NCI-H526 (cell line): ENCODE measurements around the gene MMP15.
A peak's percentile ranks its signal among the peaks of the same experiment; 100 is the strongest.

Experiments used
- DNase-seq, 2 experiments: peaks; one replicate each; lab custom pipeline; 2025; lab: John Stamatoyannopoulos, UW

The MMP15 gene

DNA sequence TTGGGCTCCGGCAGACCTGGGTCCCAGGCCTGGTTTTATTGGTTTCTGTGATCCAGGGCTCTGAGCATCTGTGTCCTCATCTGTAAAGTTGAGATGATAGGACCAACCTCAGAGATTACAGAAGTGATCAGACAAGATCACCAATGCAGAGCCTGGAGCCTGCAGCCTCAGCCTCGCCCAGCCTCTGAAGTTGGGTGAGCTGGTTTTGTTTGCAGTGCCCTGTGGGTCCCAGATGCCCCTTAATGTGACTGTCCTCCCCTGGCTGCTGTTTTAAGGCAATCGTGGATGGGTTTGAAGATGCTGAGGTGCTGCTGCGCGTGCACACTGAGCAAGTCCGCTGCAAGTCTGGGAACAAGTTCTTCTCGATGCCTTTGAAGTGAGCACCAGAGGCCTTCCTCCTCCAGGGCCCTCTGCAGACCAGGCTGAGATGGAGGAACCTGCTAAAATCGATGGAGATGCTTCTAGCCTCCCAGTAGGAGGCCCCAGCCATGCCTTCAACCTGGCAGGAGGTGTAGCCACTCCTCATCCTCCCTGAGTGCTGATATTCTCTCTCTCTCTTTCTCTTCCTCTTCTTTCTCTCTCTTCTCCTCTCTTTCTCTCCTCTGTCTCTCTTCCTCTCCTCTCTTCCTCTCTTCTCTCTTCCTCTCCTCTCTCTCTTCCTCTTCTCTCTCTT, 5.6 kb upstream of the MMP15 start:
- DNase-seq, result no peak

DNA sequence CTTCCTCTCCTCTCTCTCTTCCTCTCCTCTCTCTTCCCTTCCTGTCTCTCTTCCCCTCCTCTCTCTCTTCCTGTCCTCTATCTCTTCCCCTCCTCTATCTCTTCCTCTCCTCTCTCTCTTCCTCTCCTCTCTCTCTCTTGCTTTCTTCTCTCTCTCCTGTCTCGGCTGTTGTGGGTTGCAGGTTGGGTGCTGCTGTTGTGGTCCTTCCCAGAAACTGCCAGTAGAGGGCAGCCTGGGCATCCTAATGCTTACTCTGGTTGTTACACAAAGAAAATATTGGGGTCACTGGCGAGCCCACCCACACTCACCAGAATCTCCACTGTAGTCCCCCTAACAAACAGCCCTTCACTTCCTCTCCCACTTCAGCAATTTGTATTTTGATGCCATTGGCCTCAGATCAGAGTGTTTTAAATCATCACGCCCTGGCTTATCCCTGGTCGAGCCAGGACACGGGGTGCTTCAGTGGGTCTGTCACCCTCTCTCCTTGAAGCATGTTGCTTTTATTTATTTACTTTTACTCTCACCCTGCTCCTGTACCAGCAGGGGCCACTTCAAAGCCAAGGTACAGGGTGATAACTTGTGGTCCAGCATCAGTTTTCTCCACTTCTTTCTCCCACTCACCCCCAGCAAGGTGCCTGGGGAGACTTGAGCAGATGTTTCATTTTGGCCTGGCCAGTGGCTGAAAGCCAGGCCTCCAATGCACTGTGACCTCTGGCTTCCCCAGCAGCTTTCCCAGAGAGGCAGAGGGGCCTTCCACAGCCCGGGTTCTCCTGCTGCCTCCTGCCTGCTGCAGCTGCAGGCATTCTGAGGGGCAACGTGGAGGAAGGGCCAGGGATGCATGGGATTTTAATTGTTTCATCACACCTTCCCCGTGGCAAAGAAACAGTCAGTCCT, 4.7 kb upstream of the MMP15 start:
- DNase-seq, result peak in 1 of 2 experiments; percentile 30

GRCh38 chr16:58021661-58022551, 3.6 kb upstream of the MMP15 start:
- DNase-seq, result no peak

DNA sequence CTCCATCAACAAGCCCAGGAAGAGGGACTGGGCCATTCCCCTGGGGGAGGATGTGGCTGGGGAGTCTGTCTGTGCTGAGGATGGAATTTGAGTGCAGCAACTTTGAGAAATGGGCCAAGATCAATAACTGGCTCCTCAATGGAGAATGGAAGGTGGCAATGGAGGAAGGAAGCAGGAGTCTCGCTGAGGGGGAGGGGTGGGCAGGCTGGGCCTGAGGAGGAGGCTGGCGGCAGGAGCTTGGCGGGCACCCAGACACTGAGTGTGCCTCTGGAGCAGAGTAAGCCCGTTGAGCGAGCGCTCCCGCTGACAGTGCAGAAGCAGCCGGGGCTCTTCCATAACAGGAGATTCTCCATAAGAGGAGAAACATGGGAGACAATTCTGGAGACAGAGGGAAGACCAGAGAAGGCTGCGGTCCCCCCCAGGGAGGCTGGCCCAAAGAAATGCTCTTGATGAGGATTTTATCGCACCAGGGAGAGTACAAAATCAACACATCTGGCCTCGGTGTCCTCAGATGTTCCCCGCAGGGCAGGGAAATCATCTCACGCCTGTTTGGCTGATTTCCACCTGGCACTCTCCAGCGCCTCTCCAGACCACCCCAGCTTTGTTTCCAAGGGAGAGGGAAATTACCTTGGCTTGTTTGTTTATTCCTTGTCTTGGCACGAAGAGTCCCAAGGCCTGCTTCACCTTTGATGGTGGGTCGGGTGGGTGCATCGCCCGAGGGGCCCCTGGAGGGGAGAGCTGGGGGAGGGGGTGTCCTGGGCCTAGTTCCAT, 2.8 kb upstream of the MMP15 start:
- DNase-seq, result peak in 1 of 2 experiments; percentile 20

GRCh38 chr16:58024486-58025350, 836 bp upstream of the MMP15 start:
- DNase-seq, result peak in 1 of 2 experiments; percentile 47

GRCh38 chr16:58026139-58026704, 668 bp downstream of the MMP15 start:
- DNase-seq, result peak in 1 of 2 experiments; percentile 65

- DNase-seq, result peak in 1 of 2 experiments; percentile 38
These were observed 1.2 kb downstream of the MMP15 start for GRCh38 chr16:58026705-58027160.

- peak; percentile 32 to 73 for DNase-seq
These were observed 1.8 kb downstream of the MMP15 start for GRCh38 chr16:58027161-58027915.

DNA sequence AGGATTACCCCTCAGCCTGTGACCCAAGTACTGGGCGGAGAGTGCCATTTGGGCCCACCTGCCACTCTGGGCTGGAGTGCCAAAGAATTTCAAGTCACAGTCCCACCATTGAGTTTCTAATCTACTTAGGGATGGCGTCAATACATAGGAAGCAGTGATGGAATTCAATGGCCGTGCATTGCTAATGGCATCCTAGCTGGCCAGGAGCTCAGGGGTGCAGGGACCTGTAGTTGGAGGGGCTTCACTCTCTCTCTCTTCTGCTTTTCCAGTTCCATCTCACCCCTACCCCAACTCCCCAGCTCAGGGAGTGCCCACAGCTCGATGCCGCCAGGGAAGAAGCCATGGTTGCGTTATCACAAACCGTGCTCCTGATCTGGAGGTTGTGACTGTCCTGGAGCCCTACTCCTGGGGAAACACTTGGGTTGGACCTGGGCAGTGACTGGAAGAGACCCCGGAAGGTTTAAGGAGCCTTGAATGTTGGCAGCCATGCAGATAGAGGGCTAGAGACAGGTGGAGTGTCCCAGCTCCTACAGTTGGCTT, 2.4 kb downstream of the MMP15 start:
- DNase-seq, result no peak

GRCh38 chr16:58028541-58029070, 3.1 kb downstream of the MMP15 start:
- no peak for DNase-seq

DNA sequence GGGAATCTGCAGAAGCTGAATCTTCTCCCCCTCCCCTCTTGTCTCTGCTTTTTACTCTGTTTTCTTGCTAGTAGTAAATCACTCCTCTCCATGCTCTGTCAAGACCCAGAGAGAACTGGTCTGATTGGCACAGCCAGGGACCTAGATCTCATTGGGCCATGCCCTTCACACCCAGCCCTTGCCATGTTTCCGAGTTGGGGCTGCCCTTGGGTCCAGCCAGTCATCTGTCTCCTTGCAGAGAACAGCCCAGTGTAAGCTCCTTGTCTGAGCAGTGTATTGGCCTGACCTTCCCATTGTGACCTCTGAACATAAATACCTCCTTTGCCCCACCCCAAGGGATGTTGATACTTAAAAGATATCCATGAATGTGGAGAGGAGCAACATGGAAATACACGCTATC, 3.9 kb downstream of the MMP15 start:
- DNase-seq, result no peak

DNA sequence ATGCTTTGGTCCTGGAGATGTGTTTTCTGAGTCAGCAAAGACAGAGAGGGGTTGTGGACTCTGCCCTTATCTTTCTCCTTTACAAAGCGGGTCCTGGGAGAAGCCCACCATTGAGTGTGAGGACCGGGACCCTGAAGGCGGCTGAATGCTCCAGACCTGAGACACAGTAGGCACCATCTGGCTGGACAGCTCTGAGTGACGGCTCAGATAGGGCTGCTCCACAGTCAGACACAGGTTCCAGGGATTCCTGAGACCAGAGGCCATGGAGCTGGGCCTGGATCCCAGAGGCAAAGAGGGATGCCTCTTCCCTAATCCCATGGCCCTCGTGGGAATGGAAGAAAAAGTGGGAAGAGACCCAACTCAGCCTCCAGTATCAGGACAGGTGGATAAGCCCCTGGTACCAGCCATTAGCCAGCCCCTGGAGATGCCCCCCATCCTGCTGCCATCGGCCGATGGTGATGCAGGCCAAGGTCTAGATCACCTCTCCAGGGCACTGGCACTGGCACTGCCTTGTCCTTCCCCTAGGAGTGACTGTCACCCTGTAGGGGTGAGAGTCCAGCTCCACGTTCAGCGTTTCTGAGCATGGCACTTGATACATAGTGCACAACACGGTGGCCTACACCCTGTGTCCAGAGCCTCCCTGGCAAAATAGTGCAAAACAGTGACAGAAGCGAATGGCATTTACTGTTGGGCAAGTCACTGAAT, 4.7 kb downstream of the MMP15 start:
- no peak for DNase-seq

- no peak for DNase-seq
These were observed 5.7 kb downstream of the MMP15 start for GRCh38 chr16:58031016-58031800.

GRCh38 chr16:58032710-58033293, 7.2 kb downstream of the MMP15 start:
- no peak for DNase-seq

DNA sequence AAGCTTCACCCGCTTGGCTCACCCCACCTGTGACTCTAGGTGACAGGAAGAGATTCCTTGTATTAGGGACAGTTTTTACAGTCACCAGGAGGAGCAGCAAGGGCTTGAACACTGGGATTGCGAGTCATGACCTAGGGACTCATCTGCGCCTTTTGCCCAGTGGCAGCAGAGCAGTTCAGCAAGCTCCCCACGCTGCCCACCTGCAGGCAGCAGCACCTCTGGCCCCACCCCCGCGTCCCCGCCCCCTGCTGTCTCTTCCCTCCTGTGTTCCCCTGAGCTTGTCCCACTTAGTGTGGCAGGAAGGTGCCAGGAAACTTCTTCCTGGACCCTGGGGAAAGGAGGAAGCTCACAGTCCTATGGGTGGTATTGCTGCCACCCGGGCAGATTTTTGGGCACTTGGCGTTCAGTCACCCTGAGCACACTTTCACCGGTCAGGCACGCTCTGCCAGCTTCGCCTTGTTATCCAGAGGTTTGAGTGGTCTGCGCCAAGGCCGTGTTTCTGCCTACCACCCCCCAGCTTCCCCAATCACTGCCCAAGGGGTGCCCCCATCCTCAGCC, 8.7 kb downstream of the MMP15 start:
- DNase-seq, result no peak

- peak; percentile 18 to 72 for DNase-seq
These were observed 9.2 kb downstream of the MMP15 start for GRCh38 chr16:58034774-58035173.
